HG03064 (cell line): ENCODE data around the gene CD86.

Experiments
- ATAC-seq: cut with Tn5 transposase; IDR thresholded peaks from one replicate; pipeline ENCODE4 v1.9.1; 2021; ENCODE audit warnings: low read depth; ENCODE audit not compliant: unreplicated experiment

The CD86 gene

DNA sequence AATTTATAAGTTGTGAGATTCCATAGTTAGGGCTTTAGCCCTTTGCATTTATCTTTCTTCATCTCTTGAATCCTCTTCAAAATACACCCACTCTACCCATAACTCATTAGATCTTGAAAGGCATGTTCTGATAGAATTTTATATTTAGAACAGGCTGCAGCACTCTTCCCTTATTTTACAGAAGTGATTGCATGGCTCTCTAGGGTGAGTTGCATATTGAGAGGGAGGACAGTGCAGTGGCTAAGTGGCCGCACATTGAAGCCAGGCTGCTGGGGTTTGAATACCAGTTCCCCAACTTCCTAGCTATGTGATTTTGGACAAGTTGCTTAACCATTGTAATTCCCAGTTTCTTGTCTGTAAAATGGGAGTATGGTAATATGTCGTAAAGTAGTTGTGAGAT, 2.5 kb downstream of the CD86 start:
- no peak for ATAC-seq

DNA sequence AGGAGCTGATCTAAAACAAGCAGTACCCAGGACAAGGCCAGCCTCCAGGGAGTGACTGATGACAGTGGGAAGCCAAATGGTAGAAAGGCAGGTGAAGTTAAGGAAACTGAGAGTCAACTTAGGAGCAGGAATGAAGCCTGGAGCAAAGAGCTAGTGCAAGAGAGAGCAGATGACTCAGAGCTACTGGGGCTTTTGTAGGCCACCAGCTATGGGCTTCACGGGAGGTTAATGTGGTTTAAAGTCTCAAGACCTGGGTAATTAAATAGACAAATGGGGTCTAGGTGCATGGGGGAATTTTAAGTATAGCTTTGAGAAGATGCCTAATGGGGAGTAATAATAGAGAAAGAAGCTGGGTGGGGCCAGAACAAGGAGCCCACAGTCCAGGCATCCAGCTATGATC, 3.1 kb downstream of the CD86 start:
- no peak for ATAC-seq

- ATAC-seq, result no peak
Measured at GRCh38 chr3:122060040-122060698, 5.0 kb downstream of the CD86 start.

GRCh38 chr3:122063908-122064307, 8.7 kb downstream of the CD86 start:
- ATAC-seq, result no peak

- ATAC-seq, result no peak
Measured at GRCh38 chr3:122064326-122064725, 9.2 kb downstream of the CD86 start.

DNA sequence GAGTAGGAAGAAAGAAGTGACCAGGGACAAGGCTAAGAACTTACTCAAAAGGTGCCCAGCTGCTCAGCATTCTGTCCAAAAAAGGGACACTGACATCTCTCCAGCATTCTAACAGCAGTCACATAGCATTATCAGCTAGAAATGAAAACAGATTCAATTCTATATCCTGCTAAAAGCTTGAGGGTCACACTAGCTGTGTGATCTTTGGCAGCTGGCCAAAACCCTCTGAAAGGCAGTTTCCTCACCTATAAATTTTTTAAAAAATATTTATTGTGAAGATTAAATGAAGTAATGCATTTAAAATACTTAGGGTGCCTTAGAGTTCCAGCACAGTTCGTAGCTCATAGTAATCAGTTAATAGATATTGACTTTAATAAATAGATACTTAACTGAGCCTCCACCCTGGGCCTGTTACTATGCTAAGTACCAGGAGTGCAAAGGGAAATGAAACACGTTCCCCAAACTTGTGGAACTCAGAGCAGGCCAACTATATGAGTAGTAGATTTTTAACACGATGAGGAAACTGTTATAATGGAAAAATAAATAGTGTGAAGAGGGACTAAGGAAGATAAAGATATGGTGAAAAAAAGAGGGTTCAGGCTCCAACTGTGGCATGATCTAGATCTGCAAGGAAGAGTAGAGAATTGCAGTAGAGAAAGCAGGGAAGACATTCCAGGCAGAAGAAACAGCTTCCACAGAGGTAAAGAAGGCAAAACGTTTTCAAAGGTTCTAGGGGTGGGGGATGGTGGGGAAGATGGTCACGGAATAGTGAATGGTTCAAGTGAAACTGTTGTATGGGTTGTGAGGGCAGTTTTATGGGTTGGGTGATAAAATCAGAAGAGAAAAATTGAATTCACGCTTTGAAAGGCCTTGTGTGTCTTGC, 11.4 kb downstream of the CD86 start:
- ATAC-seq, result no peak

- ATAC-seq, result no peak
Measured at GRCh38 chr3:122067214-122067550, 12.0 kb downstream of the CD86 start.

- no peak for ATAC-seq
Measured at GRCh38 chr3:122067588-122068240, 12.6 kb downstream of the CD86 start.

- peak; percentile 45 for ATAC-seq
Measured at GRCh38 chr3:122074621-122075265, 19.6 kb downstream of the CD86 start.

DNA sequence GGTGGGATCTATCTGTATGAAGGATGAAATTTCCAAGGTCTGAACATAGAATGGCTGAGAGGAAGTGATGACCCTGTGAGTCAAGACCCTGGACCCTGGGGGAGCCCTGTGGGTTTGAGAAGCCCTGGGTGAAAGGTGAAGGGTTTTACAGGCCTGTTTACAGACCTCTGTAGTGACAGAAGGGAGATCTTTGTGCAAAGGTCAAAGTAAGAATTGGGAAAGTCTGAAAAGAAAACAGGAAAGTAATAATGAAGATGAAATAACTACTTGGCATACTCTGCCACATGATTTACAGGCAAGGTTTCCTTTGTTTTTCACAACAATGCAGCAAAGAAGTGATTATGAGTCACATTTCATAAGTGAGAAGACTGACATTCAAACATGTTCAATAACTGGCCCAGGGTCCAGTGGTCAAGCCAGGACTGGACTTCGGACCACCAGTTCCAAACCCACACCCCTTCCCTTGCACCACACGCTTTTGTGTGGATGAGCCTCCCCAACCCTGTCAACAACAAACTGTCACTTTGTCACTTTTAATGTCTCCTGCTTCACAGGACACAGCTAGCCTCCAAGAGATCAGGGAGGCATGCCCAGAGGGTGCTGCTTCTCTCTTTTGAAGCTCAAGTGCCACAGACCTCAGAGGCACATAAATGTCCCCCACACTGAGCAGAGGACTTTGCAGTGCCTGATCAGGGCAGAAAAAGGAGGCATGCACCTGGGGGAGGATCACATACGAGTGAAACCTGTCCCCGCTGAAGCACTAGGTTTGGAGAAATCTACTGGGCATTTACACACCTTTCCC, 21.5 kb downstream of the CD86 start:
- ATAC-seq, result no peak

- no peak for ATAC-seq
Measured at GRCh38 chr3:122077293-122078234, 22.4 kb downstream of the CD86 start.

DNA sequence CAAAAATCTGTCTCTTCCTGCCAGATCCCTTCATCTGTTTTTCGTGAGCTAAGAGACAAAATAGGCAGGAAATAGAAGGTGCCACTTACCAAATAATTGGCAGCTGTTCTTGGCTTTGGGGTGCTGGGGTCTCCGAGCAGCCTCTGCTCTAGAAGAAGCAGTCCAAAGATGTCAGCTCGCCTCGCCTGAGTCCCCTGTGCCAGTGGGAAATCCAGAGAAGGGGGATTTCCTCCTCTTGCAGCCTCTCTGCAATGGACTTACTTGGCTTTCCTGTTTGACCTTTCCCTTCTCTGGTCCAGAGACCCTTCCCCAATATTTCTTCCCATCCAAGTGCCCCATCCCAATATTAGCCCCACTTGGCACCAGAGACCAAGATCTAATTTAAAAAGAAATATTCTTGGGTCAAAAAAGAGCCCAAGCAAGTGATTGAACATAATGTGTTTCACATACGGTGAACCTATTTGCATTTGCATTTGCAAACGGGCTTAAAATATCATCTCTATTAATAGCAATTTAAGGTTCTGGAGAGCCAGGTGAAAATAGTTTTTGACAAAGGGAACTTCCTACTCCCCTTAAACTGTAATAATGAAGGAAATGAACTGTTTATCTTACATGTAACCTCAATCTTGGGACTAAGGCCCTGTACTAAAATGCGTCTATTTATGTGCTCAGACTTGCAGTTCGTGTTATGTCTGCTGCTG, 23.2 kb downstream of the CD86 start:
- no peak for ATAC-seq

DNA sequence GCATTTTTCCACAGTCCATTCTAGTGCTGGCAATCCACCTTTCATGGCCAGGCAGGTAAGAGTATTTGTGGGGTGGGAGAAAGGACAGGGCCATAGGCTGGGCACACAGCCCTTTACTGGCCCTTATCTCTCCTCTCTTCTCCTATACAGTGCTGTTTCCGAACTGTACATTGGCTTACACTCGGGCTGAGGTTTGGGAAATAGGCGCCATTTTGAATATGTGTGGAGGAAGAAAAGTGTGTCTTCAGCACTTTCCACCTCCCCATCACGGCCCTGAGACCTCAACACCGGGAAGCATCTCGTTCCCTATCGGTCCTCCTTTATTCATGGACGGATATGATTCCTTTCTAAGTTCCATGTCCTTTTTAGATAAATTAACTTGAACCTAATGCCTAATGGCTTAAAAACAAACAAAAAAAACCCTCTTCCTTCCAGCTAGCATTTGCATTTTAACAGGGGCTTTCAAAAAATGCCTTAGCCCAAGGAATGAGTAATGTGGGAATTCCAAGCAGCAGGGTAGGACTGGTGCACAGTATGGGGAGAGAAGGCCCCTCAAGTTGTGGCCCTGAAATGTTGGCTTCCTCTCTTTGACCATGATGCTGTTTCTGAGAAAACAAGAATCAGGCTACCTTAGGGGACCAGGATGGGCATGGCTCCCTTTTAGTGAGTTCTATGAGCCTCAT, 24.5 kb downstream of the CD86 start:
- no peak for ATAC-seq

GRCh38 chr3:122080207-122080587, 25.0 kb downstream of the CD86 start:
- ATAC-seq, result no peak

DNA sequence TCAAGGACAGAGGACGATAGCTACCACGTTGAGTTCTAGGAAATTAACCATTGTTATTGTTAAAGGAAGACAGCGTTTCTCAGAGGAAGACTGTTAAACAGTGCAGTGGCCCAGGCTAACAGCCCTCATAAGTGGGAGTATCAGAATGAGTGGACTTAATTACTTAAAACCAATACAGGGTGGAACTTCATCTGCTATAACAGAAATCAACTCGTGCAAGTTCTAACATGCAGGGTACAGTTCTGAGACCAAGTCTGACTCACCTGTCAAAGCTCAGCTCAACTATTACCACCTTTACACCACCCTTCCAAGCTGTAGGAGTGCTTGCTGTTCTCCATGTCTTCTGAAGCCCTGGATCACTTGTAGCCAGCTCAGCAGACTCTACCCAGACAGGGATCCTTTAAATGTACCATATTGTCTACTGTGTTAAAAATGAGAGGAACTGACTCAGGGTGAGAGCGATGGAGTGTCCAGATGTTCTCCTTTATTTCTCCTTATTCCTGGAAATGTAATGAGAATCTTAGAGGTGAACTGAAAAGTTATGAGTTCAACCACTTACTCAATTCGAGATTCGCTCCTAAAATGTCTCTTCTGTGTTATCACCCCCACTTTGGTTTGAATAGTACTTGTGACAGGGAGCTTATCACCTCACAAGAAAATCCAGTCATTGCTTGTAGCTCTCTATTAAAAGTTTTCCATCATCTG, 26.5 kb downstream of the CD86 start:
- ATAC-seq, result no peak

GRCh38 chr3:122082357-122082756, 27.2 kb downstream of the CD86 start:
- no peak for ATAC-seq

- ATAC-seq, result no peak
Measured at GRCh38 chr3:122084799-122085198, 29.6 kb downstream of the CD86 start.

DNA sequence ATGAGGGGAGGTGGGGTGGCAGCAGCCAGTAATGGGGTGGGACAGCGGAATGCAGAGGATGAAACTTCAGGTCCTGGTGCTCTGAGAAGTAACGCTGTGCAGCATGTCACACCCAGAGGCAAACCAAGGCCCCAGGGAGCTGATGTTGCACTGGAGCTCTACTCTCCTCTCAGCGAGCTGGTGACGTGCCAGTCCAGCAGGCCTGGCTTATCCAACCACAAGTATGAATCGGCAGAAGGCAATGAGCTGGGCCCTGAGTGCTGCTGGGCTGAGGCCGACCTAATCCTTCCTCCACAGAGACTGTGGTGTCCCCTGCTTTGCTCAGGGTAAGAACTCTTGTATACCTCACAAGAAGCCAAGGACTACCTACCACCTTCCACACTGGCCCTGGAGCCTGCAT, 30.5 kb downstream of the CD86 start:
- no peak for ATAC-seq
